Tibial artery (tissue), 4 donors: ENCODE measurements around the gene PARP6.

Experiments used
- DNase-seq, 2 donors: peaks; one replicate each; pipeline ENCODE4 v3.0.0-alpha.2; 2019
- H3K27ac ChIP-seq, 2 donors: fragments of 200-600 bp; sonication (generic) in 1 of 2; 1 replicate in 1 of 2; 2 replicates in 1 of 2; pipeline ENCODE4 v1.5.1; 2018 to 2019; ENCODE audit warnings: mild to moderate bottlenecking in 1 of 2
- H3K27me3 ChIP-seq, 2 donors: fragments of 200-600 bp; sonication (generic) in 1 of 2; one replicate each; pipeline versions ENCODE4 v1.5.1 to v1.6.0; 2016 to 2019
- H3K36me3 ChIP-seq, 3 donors: fragments of 200-600 bp; sonication (generic) in 2 of 3; one replicate each; pipeline ENCODE4 v1.5.1; 2016 to 2019; ENCODE audit warnings: mild to moderate bottlenecking in 2 of 3
- H3K4me1 ChIP-seq, 4 donors: fragments of 200-600 bp; sonication (generic) in 2 of 4; 1 replicate in 3 of 4; 2 replicates in 1 of 4; pipeline ENCODE4 v1.5.1; 2016 to 2019
- H3K4me3 ChIP-seq, 2 donors: fragments of 200-600 bp; sonication (generic) in 1 of 2; 1 replicate in 1 of 2; 2 replicates in 1 of 2; pipeline ENCODE4 v1.5.1; 2018 to 2019; ENCODE audit warnings: mild to moderate bottlenecking in 2 of 2
- H3K9me3 ChIP-seq, 3 donors: fragments of 200-600 bp; sonication (generic) in 1 of 3; one replicate each; pipeline ENCODE4 v1.5.1; 2016 to 2019
- CTCF ChIP-seq, 2 experiments: fragments of 200-600 bp in 1 of 2; fragments of 450-650 bp in 1 of 2; IDR thresholded peaks; one replicate each; pipeline ENCODE4 v1.5.1; 2017 to 2019; ENCODE audit warnings: antibody characterized with exemption in 2 of 2, mild to moderate bottlenecking in 1 of 2, moderate library complexity in 1 of 2
- intact Hi-C: fragments of 100-400 bp; cut with DNase I; formaldehyde crosslinking; loops from one replicate; pipeline ENCODE4 v1.15.0; 2023; ENCODE audit warnings: low total_unique reads

Gene PARP6

DNA sequence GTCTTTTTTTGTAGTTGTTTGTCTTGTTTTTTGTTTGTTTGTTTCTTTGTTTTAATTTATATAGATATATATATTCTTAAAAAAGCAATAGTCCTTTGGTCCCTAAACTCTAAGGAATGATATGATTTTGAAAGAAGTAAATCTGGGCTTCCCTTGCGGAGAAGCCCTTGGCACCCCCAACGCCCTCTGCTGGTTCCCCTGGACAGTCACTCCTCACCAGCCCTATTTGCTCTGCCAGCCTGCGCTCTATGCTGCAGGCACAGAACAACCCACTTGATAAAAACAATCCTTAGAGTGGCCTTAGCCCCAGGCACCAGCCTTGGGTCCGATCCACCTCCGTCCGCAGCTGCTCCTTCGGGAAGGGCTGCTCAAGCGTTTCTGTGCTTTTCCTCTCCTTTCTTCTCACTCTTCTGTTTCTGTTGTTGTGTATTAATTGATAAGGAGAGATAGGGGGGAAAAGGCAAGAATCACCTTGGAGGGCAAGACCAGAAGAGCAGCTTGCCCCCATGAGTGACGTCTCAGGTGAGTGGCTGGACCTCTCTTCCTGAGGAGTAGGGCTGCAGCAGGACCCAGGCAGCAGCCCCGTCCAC is 13.7 kb upstream of the PARP6 start:
- DNase-seq: no peak
- Histone ChIP-seq H3K9me3 (no peaks in the 10 kb centered on the region), H3K4me3 (no peak overlapping the region), H3K4me1 (no peaks in the 10 kb centered on the region), H3K27ac (no peak overlapping the region), H3K27me3 (no peaks in the 10 kb centered on the region), H3K36me3 (no peaks in the 10 kb centered on the region)
- intact Hi-C loops: no loop called here
- peak; percentile 31 to 41 for TF ChIP-seq CTCF (IDR thresholded peaks at IDR 0.05)

DNA sequence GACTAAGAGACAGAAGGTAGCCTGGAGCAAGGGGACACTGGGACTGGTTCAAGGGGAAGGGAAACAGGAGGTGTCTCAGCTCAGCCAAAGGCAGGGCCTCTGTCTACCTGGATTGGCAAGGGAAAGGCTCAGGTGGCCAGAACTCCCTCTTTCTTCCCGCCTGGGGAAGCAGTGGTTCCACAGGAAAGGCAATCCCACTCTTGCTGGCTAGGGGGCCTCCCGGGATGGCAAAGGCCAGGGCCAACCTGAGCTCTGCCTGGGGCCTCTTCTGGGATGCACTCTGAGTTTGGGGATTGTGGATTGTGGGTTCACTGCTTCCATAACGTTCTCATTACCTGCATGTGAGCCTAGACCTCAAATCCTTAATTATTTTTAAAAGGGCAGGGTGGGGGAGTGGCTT is 13.0 kb upstream of the PARP6 start:
- no peak for TF ChIP-seq CTCF (IDR thresholded peaks at IDR 0.05)
- Histone ChIP-seq H3K27me3 (no peaks in the 10 kb centered on the region), H3K4me3 (no peak overlapping the region), H3K36me3 (no peaks in the 10 kb centered on the region), H3K27ac (no peak overlapping the region), H3K9me3 (no peaks in the 10 kb centered on the region), H3K4me1 (no peaks in the 10 kb centered on the region)
- intact Hi-C loops: no loop called here
- DNase-seq: no peak

DNA sequence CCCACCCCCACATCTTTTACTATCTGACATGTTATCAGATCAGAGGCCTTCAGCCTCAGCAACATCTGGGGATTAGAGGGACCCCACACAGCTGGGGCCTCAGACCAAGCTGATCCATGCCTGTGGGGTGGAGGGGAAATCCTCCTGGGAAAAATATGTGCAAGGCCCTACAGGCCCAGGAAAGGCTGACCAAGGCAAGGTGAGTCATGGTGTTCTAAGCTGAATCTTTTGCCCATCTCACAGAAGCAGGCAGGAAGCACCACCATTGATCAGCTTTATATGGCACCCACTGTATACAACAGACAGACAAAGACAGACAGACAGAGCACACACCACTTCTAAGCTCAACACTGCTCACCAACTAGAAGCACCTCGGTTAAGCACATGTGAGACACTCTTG is 12.4 kb upstream of the PARP6 start:
- TF ChIP-seq CTCF (IDR thresholded peaks at IDR 0.05): no peak
- intact Hi-C loops: no loop called here
- Histone ChIP-seq H3K9me3 (no peaks in the 10 kb centered on the region), H3K27ac (no peak overlapping the region), H3K4me1 (no peaks in the 10 kb centered on the region), H3K4me3 (no peak overlapping the region), H3K27me3 (no peaks in the 10 kb centered on the region), H3K36me3 (no peaks in the 10 kb centered on the region)
- no peak for DNase-seq

DNA sequence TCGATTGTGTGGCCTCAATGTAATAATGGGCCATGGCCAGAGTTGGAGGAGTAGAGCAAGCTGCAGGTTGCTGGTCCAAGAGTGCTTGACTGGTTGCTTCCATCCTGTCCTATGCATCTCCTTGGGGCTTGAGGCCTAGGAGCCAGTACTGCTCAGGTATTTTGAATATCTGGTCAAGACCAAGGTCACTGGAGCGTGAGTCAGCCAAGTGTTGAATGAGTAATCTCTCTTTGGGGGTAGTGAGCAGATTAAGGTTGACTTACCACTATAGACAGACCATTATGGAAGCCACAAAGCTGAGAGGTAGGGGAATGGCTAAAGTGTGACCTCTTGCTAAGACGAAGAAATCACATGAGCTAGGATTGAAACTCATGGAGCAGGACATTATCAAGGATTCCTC is 9.4 kb upstream of the PARP6 start:
- no peak for TF ChIP-seq CTCF (IDR thresholded peaks at IDR 0.05)
- no peak for DNase-seq
- Histone ChIP-seq H3K27ac (no peak overlapping the region), H3K27me3 (no peaks in the 10 kb centered on the region), H3K36me3 (no peaks in the 10 kb centered on the region), H3K4me3 (no peak overlapping the region), H3K4me1 (no peaks in the 10 kb centered on the region), H3K9me3 (no peaks in the 10 kb centered on the region)
- intact Hi-C loops: no loop called here

DNA sequence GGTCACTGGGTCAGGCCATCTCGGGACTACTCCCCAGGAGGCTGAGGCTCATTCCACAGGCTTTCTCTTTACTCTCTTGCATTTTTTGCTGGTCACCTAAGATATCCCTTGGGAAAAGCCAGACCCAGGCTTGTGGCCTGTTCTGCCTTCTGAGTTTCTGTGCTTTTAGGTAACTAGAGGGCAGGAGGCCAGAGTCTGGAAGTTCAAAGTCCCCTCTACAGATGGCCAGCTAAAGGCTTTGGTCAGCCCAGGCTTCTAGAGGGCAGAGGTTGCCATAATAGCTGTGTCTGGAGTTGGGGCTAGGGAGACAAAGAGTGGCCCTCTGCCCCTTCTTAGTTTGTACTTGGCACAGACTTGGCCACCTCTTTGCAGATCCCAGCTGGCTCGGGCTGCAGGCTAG is 8.4 kb upstream of the PARP6 start:
- H3K4me3 ChIP-seq: no peak overlapping the region
- no peaks in the 10 kb centered on the region for H3K27me3 ChIP-seq
- no peak for DNase-seq
- H3K36me3 ChIP-seq: no peaks in the 10 kb centered on the region
- no peak for TF ChIP-seq CTCF (IDR thresholded peaks at IDR 0.05)
- H3K4me1 ChIP-seq: no peaks in the 10 kb centered on the region
- intact Hi-C loops: no loop called here
- no peaks in the 10 kb centered on the region for H3K9me3 ChIP-seq
- no peak overlapping the region for H3K27ac ChIP-seq

DNA sequence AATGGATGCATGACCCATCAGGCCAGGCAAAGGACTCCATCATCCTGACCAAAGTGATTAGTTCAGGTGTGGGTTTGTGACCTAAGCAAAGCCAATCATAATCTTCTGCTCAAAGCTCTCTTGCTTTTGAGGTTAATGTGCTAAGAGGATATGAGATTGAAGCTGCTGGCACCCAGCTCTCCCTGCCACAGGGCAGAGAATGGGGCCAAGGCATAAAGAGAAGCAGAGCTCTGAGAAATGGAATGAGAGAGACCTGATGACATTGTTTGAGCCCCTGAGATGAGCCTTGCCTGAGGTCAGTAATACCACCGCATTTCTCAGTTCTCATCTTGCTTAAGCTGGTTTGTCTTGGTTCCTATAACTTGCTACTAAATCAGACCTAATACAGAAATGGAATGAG is 6.4 kb upstream of the PARP6 start:
- DNase-seq: no peak
- no peak for TF ChIP-seq CTCF (IDR thresholded peaks at IDR 0.05)
- no peak overlapping the region for H3K4me3 ChIP-seq
- H3K9me3 ChIP-seq: no peaks in the 10 kb centered on the region
- intact Hi-C loops: no loop called here
- no peak overlapping the region for H3K27ac ChIP-seq
- H3K4me1 ChIP-seq: peaks cover 0 to 2% (median 0%) of the 10 kb centered on the region in 4 donors
- H3K36me3 ChIP-seq: no peaks in the 10 kb centered on the region
- no peaks in the 10 kb centered on the region for H3K27me3 ChIP-seq
